Kidney tubule cell (primary cell): ENCODE data around the gene C3orf52.

Experiments used
- DNase-seq: peaks from one replicate; pipeline ENCODE4 v3.0.0-alpha.2; 2018; ENCODE audit warnings: low spot score

Gene C3orf52

DNA sequence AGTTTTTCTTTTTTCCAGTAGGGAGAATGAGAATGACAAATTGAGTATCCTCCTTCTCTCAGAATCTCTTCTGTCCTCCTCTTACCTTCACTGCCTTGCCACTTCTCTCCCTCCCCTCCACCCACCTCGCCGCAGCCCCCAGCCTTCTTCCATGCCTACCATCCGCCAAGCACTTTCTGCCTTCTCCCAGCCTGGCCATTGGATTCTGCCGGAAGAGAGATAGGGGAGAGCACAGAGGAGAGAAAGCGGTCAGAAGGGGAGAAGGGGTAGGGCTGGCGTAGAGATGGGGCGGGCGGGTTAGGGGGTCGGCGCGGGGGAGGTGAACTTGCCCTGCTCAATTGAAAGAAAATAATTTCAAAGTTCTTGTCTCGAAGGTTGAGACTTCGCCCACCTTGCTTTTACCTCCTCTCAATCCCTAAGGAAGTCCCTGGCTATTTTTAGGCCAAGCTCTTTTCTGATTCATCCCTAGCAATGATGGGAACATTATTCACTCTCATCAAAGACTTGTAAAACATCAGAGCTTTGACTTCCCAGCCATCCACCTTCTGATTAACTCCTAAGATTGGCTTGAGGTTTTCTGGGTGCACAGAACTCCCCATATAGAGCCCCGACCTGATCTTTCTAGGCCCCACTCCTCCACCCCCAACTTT lies 811 bp downstream of the C3orf52 start:
- peak; percentile 70 for DNase-seq

DNA sequence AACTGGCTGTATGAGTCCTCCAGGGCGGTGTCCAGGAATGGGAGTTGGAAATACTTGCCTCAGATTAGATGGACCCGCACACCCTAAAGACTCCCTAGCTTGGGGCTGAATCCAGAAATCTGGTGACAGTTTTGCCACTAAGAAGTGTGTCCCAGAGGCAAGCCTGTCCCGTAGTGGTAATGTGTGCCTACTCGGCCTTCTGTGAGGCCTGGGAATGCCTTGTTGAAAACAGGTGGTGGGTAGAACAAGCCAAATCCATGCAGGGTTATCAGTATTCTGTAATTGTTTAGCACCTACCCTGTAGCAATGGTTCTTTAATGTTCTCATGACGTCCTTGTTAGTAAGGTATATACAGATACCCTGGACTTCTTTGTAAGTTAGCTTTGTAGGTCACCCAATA lies 1.6 kb downstream of the C3orf52 start:
- DNase-seq = no peak

DNA sequence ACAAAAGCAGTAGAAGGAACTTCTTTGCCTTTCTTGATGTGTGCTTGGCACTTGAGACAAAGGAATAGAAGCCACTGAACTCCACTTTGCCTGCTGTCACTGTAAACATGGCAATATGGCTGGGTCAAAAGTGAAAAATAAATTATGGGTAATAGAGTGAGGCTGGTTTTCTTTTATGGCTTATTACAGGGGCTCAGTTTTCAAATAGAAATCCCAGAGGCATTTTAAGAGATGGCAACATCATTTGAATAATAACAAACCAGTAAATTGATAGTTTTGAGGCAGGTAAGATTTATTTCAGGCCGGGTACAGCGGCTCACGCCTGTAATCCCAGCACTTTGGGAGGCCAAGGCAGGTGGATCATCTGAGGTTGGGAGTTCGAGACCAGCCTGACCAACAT lies 2.8 kb downstream of the C3orf52 start:
- DNase-seq = no peak

DNA sequence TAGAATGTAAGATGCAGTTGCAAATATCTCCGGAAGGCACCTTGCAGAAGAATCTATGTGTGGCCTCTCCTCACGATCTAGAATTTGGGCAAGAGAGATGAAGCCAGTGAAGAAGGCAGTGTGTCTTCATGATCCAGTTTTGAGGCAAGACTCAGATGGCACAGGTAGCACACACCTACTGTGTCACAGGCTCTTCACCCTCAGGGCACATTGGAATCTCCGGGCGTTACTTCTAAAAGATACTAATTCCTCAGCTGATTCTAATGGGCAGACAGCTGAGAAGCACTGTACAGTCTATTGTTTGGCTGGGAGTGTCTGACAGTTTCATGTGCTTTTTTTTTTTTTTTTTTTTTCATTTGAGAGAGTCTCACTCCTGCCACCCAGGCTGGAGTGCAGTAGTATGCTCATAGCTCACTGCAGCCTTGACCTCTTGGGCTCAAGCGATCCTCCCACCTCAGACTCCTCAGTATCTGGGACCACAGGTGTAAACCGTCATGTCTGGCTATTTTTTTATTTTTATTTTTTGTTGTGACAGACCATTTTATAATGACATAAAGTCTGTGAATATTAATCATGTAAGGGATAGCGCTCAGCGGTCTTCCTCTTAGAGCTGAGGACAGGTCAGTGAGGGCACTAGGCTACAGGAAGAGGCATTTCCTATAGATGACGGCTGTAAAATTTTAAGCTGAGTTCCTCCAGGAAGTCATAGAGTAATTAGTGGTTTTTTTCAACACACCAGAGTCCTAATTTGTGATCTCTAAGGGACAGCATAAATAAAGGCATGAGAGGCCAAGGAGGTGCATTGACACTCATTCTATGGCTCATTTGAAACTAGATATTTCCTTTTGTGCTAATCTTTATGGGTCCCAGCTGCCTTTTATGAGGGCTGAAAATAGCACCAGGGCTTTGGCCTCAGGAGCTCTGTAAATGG lies 4.0 kb downstream of the C3orf52 start:
- no peak for DNase-seq

DNA sequence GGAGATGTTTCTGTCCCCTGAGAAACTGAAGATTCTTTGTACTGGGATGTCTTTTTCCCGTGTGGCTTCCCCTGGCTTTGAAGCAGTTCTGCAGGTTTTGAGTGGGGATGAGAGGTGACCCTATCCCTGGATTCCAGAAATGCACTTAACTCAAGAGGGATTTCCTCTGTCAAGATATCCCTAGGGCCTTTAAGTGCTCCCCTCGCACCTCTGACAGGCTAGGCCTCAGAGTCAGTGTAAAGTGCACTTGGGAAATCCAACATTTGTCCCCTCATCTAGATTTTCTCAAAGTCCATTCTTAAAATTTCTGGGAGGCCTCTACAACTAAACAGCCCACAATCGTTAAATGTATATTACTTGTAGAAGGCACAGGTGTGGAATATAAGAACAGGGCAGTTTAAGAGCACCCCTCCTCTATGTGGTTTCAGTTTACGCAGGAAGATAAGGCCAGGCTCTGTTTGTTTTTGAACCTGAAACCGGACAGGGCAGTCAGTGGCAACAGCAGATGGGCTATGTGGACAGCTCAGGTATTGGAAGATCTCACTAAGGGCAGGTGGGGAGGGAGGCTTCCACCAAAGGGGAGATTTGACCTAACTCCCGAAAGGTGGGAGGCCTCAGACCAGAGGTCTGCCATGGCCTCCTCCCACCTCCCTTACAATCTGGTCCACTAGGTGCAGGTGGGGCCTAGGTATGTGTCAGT lies 4.8 kb downstream of the C3orf52 start:
- DNase-seq = no peak

DNA sequence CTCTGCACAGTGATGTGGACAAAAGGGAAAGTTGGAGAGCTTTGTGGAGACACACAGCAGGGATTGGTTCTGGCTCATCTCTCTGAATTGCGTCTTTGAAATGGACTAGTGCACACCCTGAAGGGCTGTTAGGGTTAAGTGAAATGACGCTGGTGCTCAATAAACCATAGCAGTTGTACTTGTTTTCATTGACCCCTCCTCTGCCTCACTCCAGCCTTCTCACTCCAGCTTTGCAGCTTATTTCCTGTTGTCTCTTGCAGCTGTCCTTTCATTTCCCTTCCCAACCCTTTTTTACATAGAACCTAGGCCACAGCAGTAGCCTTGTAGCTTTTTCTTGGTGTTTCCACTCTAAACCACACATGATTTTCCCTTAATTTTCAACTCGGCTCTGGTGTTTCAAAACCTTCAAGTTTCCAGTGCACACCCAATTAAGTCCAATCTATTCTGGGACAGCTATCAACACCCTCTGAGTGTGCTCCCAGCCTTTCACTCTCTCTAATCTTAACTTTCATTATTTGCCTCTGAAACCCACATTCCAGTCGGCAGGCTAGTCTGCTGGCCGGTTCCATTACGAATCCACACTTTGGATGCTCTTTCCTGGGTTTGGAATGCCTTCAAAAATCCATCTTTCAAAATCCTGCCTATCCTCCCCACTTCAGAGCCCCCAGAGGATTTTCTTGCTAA lies 6.4 kb downstream of the C3orf52 start:
- peak; percentile 82 for DNase-seq

DNA sequence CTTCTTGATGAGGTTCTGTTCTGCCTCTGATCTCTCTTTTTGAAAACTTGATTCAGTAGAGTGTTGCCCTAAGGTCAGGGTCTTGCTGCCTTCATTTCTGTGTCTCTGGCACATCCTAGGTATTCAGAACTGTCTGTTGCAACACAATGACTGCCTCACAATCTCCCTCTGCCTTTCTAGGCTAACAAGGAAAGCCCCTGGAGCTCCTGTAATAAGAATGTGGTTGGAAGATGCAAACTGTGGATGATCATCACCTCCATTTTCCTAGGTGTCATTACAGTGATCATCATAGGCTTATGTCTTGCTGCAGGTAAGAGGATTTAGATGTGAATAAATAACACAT lies 7.0 kb downstream of the C3orf52 start:
- no peak for DNase-seq

DNA sequence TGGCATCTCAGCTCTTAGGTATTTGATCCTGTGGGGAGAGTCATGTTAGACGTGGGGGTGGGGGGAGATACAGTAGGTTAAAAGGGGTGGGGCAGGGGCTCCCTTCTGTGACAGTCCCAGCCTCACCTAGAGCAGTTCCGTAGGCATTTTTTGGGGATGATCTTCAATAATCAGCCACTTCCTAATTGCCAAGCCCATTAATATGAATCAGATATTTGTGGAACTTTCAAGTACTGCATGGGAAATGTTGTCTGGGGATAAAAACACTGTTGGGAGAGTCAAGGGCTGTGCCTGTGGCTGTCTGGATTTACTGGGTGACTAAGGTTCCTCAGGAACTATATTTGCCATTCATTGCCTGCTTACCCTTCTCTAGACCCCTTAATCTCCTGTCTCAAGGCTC lies 9.5 kb downstream of the C3orf52 start:
- peak; percentile 56 for DNase-seq

DNA sequence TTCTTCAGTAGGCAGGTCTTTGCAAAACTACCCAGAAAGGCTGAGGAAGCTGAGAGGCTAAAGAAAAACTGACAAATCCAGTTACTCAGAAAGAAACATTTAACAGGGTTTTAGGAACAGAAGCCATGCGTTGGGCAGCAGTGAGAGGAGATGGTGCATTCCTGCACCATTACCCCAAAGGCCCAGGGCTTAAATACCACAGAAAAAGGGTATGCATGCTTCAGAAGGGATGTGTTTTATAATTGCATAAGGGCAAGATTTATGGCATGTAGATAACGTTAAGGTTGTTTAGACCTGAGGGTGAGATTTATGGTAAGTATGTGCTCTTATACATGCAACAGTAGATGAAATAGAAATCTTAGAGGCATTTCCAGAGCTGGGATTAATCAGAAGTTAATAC lies 10.0 kb downstream of the C3orf52 start:
- peak; percentile 33 for DNase-seq

DNA sequence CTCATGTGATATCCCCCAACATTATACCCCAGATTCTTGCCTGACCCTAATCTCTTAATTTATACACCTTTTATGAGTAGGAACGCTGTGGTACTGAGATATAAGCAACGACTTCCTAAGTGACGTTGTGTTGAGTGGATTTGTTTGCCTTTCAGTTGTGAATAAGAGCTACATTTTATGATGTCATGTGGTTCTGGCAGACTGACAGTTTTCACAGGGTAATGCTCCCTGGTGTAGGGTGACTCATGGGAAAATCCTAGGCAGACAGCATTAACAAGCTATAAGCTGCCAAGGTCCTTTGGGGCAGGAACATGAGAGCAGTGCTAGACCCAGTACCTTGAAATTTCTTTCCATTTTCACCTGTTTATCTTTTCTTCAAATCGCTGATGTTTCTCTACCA lies 11.2 kb downstream of the C3orf52 start:
- peak; percentile 98 for DNase-seq

DNA sequence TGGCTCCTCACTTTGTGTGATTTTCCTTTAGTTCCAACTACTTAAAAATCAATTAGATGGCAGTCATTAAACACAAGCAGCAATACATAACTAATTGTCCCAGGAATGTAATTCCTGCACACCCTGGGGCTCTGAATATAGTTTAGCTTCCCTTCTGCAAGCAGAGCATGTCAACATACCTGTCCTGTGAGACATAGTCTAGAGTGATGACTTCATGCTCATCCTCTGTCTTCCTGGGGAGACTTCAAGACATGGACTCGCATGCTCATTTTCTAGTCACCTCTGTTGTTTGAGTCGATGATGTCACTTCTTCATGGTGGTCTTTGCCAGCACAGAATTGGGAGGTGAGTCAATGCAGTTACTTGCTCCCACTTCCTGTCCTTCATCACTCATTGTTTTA lies 15.7 kb downstream of the C3orf52 start:
- DNase-seq = peak; percentile 100

DNA sequence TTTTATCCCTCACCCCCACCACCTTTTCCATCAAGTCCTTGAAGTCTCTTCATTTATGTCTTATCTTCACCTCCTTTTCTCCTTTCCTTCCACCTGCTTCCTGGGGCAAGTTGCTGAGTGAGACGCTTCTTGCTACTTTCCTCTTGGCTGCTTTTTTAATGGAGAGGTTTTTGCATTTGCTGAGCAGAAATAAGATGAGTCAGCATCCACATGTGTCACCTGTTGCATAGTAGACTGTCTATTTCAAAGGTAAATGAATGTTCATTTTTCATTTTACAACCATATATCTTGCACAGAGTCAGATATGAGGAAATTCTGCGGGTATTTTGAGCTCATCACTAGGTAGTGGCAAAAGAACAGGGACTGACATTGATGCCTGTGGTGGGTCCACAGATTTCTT lies 18.6 kb downstream of the C3orf52 start:
- DNase-seq = peak; percentile 70

DNA sequence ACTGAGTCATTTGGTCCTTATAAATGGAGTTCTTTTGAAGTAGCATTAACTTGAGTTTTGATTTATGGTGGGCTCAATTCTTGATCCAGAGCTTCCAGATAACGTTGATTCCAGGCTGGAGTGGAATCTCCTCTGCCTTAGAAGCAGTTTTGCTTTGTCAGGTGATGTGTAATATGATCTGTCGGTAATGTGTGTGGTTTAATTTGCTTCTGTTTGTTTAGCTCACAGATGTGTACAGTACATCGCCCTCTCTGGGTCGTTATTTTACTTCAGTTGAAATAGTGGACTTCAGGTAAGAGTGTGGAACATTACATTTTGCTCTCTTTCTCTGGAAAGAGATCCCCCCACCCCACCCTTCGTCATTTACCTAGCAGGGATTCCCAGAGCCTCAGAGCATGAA lies 23.1 kb downstream of the C3orf52 start:
- no peak for DNase-seq

DNA sequence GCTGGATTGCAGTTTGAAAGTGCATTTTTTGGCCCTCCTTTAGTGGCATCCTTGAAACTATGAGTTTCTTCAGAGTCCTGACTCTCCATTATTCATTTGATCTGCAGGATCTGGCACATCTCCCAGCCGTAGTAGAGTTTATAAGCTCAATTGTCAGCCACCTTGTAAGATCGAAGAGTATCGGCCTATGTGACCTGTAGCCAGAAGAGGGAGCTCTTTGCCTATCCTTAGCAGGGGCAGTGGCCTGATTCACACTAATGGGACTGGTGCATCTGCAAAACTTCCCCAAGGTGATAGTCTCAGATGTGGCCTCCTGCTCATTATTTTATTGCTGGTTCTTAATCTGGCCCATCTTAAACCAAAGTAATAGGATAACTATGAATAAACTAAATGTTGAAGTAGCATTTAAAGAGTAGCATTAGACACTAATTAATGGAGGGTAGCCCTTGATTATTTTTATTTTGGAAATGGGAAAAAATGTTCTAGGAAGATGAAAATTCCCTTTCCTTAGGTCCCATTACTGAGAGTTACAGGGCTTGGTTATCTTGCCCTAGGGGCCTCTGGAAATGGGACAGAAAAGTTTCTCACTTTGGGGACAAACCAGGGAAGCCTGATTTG lies 25.7 kb downstream of the C3orf52 start:
- DNase-seq = peak; percentile 70

DNA sequence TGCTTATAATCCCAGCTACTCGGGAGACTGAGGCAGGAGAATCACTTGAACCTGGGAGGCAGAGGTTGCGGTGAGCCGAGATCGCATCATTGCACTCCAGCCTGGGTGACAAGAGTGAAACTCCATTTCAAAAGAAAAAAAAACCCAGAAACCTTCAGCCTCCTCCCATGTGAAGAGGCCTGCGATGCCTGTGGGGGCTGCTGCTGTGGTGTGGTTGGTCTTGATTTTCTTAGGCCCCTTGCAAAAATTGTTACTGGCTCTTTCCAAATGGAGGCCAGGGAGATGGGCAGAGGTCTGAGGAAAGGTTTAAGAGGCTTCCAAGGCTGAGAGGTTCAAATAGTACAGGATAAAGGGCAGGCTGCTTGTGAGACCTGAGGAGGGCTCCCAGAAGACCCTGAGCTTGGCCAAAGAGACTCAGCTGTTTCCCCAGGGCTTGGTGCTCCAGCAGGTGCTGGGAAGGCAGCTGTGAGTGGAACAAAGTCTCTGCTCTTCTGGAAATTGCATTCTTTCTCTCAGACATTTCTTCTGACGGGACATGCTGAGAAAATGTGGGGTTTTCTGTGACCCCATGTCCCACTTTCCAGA lies 28.5 kb downstream of the C3orf52 start:
- no peak for DNase-seq

DNA sequence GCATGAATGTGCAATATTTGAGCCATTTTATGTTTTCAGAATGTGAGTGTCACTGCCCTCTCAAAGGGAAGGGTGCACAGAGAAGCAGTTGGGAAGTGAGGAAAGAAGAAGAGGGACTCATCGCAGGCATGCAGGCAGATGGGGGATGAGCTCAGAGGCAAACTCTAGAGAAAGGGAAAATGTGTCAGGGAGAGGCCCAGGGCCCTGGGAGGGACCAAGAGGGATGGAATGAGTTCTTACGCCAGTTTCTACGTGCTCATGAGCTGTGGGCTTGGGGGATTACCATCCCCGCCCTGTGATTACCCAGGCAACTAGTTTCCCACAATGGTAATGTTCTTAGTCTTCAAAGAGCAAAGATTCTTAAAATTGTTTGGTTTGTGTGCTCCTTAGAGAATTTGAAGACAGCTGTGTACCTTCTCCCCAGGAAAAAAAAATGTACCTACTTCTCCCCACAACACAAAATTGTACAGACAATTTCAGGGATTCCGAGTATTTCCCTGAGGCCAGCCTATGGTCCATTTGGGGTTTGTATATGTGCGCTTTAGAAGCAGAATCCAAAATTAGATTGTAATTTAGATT lies 29.1 kb downstream of the C3orf52 start:
- DNase-seq = no peak

DNA sequence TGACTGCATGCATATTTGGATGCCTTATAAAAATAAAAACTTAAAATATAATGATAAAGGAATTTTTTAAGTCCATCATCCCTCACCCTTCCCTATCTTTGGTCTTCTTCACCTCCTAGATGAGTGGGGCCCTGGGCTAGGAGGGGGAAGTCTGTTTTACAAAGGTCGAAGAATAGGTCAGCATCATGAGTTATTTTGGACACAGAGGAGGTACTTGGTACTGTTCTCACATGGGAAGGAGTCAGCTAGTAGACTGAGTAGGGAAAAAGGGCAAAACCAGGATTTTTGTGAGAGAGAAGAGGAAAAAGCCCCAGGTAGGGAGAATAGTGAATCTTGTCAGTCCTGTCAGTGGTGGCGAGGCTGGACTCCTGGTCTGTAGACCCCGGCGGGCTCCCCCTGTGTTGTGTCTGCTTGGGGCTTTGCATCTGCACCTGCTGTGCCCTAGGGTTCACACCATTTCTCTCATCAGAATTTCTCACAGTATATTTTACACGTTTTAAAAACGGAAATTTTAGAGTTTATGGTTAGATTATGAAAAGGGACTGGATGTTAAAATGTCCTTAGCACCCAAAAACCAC lies 29.7 kb downstream of the C3orf52 start:
- DNase-seq = no peak

DNA sequence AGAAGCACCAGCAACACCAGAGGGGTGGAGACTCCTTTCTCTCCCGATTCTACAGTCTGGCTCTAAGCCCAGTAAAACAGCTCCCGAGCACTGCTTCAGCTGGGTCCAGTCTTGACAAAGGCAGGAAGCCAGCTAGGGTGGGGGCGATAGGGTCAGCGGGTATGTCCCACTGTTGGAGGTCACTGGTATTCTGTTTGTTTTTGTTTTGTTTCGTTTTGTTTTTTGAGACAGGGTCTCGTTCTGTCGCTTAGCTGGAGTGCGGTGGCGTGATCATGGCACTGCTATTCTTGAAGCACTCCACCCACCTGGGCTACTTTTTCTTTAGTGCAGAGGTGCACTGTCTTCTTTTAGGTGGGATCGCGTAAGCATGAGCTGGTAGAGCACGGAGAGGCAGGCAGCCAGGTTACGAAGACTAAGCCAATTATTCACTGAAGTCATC lies 30.6 kb downstream of the C3orf52 start:
- DNase-seq = no peak

DNA sequence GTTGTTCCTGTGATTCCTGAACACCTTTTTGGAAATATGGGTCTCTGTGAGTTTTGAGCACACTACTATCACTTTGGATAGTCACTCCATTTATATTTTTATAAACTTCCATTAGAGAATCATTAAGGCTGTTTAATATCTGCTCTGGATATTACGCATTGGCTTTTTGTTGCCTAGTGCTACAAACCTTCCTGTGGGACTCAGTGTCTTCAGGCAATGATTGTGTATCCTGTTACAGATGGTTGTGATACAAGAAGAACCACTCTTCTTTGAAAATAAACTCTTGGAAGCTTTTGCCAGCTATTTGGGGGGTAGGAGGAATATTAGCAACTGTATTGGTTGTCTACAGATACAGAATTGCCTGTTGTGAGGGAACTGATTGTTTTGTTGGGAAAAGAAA lies 31.2 kb downstream of the C3orf52 start:
- DNase-seq = no peak

DNA sequence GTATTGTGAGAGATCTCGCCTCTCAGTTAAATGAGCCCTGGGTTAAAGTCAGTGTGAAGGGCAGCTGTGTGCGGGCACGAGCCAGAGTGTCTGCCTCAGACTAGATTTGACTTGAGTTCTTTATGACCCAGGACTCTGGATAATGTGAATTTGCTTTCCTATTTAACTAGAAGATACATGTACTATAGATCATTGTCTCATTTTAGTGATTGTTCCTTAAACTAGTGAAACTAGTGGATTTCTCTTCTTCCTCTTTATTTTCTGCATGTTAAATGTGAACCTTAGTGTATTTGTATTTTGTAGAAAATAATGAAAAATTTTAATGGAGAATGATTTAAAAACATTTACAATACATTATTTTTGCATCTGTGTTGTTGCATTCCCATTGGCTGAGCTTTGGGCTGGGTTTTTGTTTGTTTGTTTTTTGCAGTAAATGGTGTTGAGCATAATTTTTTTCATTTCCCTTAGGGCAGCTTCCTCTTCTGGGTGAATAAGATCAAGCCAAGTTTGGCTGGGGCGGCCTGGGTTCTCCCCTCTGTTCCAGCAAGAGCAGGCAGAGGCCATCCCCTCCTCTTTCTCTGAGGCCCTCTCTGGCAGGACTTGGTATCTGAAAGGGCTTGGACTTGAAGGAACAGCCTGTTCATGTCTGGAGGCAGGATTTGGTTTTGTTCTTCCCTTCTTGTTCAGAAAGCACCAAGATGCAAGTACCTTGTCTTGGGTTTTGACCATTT lies 31.8 kb downstream of the C3orf52 start:
- no peak for DNase-seq
